Activated T-helper 1 cell treated with anti-CD3 and anti-CD28 coated beads, Interleukin-12 subunit alpha, Interleukin-12 subunit beta, Interleukin-2, Interleukin-4 antibody, amounts not matched to agents 30 ng/mL and 10 ng/mL and 1 ng/mL, durations not matched to agents 14 hours and 24 hours and 36 hours (primary cell): Measurements from ENCODE around the gene PLCD1. TPM values are rescaled to one million over a fixed set of nuclear protein-coding genes. Genes with fewer than 3 reads are reported as not detected.
A peak's percentile ranks its signal among the peaks of the same experiment; 100 is the strongest.

Source experiments
- DNase-seq: peaks from one replicate; pipeline ENCODE4 v3.0.0; 2021; ENCODE audit warnings: low spot score
- H3K27ac Mint-ChIP-seq: one replicate; pipeline ENCODE4 v1.8.0; 2021; ENCODE audit warnings: mild to moderate bottlenecking, mixed read lengths
- H3K27me3 Mint-ChIP-seq: one replicate; pipeline ENCODE4 v1.8.0; 2022; ENCODE audit warnings: mild to moderate bottlenecking, moderate library complexity, mixed read lengths; ENCODE audit not compliant: insufficient read depth
- H3K36me3 Mint-ChIP-seq: one replicate; pipeline ENCODE4 v1.8.0; 2021; ENCODE audit warnings: low read depth, mixed read lengths
- H3K4me1 Mint-ChIP-seq: one replicate; pipeline ENCODE4 v1.8.0; 2021; ENCODE audit warnings: low read depth, mixed read lengths
- H3K4me3 Mint-ChIP-seq: one replicate; pipeline ENCODE4 v1.8.0; 2021; ENCODE audit warnings: mild to moderate bottlenecking, moderate library complexity, mixed read lengths
- H3K9me3 Mint-ChIP-seq: one replicate; pipeline ENCODE4 v1.8.0; 2021; ENCODE audit warnings: mixed read lengths
- intact Hi-C: fragments of 100-400 bp; cut with micrococcal nuclease; formaldehyde crosslinking; loops from one replicate; pipeline ENCODE4 v1.15.1; 2024
- total RNA-seq: library from RNA; stranded (reverse); gene quantifications from 2 replicates; pipeline ENCODE4 v1.2.3, GENCODE V29; 2022

The PLCD1 gene
- total RNA-seq, 1 donor from 2014 or later = 4.3 TPM

- Mint-ChIP-seq H3K9me3 (peaks cover 4% of the 10 kb centered on the region), H3K27ac (no peak overlapping the region), H3K27me3 (no peaks in the 10 kb centered on the region)
Observed at GRCh38 chr3:38020342-38020726, 9.1 kb downstream of the PLCD1 start.

GRCh38 chr3:38019658-38020341 is 9.6 kb downstream of the PLCD1 start:
- no peak for DNase-seq
- Mint-ChIP-seq H3K4me1 (peaks cover 33% of the 10 kb centered on the region), H3K27me3 (no peaks in the 10 kb centered on the region), H3K9me3 (peaks cover 4% of the 10 kb centered on the region), H3K4me3 (no peak overlapping the region), H3K36me3 (peaks cover 22% of the 10 kb centered on the region), H3K27ac (no peak overlapping the region)
- intact Hi-C loops = no loop called here

More at GRCh38 chr3:38020342-38020726, 9.1 kb downstream of the PLCD1 start:
- intact Hi-C loops = no loop called here
- Mint-ChIP-seq H3K4me3 (no peak overlapping the region), H3K4me1 (peaks cover 35% of the 10 kb centered on the region), H3K36me3 (peaks cover 17% of the 10 kb centered on the region)
- DNase-seq = no peak

GRCh38 chr3:38018296-38019266 is 10.9 kb downstream of the PLCD1 start:
- Mint-ChIP-seq H3K27me3 (no peaks in the 10 kb centered on the region), H3K4me3 (no peak overlapping the region), H3K9me3 (peaks cover 4% of the 10 kb centered on the region), H3K36me3 (peaks cover 24% of the 10 kb centered on the region), H3K4me1 (peaks cover 23% of the 10 kb centered on the region), H3K27ac (no peak overlapping the region)
- DNase-seq = no peak
- intact Hi-C loops = no loop called here

GRCh38 chr3:38017445-38018295 is 11.8 kb downstream of the PLCD1 start:
- H3K9me3 Mint-ChIP-seq = peaks cover 4% of the 10 kb centered on the region
- peaks cover 24% of the 10 kb centered on the region for H3K36me3 Mint-ChIP-seq
- peaks cover 14% of the 10 kb centered on the region for H3K4me1 Mint-ChIP-seq
- intact Hi-C loops = no loop called here
- no peak for DNase-seq
- no peak overlapping the region for H3K27ac Mint-ChIP-seq
- no peak overlapping the region for H3K4me3 Mint-ChIP-seq
- no peaks in the 10 kb centered on the region for H3K27me3 Mint-ChIP-seq

- DNase-seq = no peak
- peak overlapping the region; percentile 31 for H3K27ac Mint-ChIP-seq
- intact Hi-C loops = no loop called here
- peaks cover 8% of the 10 kb centered on the region for H3K4me1 Mint-ChIP-seq
- H3K4me3 Mint-ChIP-seq = no peak overlapping the region
- H3K9me3 Mint-ChIP-seq = peaks cover 4% of the 10 kb centered on the region
- H3K36me3 Mint-ChIP-seq = peaks cover 24% of the 10 kb centered on the region
- no peaks in the 10 kb centered on the region for H3K27me3 Mint-ChIP-seq
Observed at GRCh38 chr3:38016847-38017444, 12.5 kb downstream of the PLCD1 start.

- Mint-ChIP-seq H3K27ac (peak overlapping the region; percentile 31), H3K27me3 (no peaks in the 10 kb centered on the region), H3K9me3 (peaks cover 4% of the 10 kb centered on the region), H3K36me3 (peaks cover 24% of the 10 kb centered on the region), H3K4me1 (peaks cover 2% of the 10 kb centered on the region), H3K4me3 (no peak overlapping the region)
- DNase-seq = no peak
- intact Hi-C loops = no loop called here
Observed at GRCh38 chr3:38016410-38016809, 13.0 kb downstream of the PLCD1 start.

- Mint-ChIP-seq H3K36me3 (peaks cover 24% of the 10 kb centered on the region), H3K4me3 (no peak overlapping the region), H3K4me1 (no peaks in the 10 kb centered on the region), H3K27ac (no peak overlapping the region), H3K9me3 (peaks cover 4% of the 10 kb centered on the region), H3K27me3 (no peaks in the 10 kb centered on the region)
- intact Hi-C loops = no loop called here
- no peak for DNase-seq
Observed at GRCh38 chr3:38015984-38016383, 13.5 kb downstream of the PLCD1 start.

GRCh38 chr3:38015485-38015884 is 14.0 kb downstream of the PLCD1 start:
- peaks cover 24% of the 10 kb centered on the region for H3K36me3 Mint-ChIP-seq
- DNase-seq = no peak
- no peaks in the 10 kb centered on the region for H3K4me1 Mint-ChIP-seq
- H3K9me3 Mint-ChIP-seq = peaks cover 4% of the 10 kb centered on the region
- no peak overlapping the region for H3K4me3 Mint-ChIP-seq
- no peak overlapping the region for H3K27ac Mint-ChIP-seq
- H3K27me3 Mint-ChIP-seq = no peaks in the 10 kb centered on the region
- intact Hi-C loops = no loop called here

GRCh38 chr3:38011111-38011510 is 18.3 kb downstream of the PLCD1 start:
- peaks cover 13% of the 10 kb centered on the region for H3K36me3 Mint-ChIP-seq
- no peaks in the 10 kb centered on the region for H3K9me3 Mint-ChIP-seq
- H3K4me3 Mint-ChIP-seq = no peak overlapping the region
- no peaks in the 10 kb centered on the region for H3K4me1 Mint-ChIP-seq
- no peak overlapping the region for H3K27ac Mint-ChIP-seq
- no peak for DNase-seq
- no peaks in the 10 kb centered on the region for H3K27me3 Mint-ChIP-seq
- intact Hi-C loops = no loop called here

- Mint-ChIP-seq H3K4me3 (no peak overlapping the region), H3K27ac (no peak overlapping the region)
- intact Hi-C loops = no loop called here
Observed at GRCh38 chr3:38009807-38010591, 19.4 kb downstream of the PLCD1 start.

GRCh38 chr3:38008971-38009580 is 20.4 kb downstream of the PLCD1 start:
- H3K4me3 Mint-ChIP-seq = no peak overlapping the region
- DNase-seq = no peak
- H3K27ac Mint-ChIP-seq = no peak overlapping the region
- H3K9me3 Mint-ChIP-seq = no peaks in the 10 kb centered on the region
- H3K4me1 Mint-ChIP-seq = peaks cover 10% of the 10 kb centered on the region
- peaks cover 8% of the 10 kb centered on the region for H3K36me3 Mint-ChIP-seq
- no peaks in the 10 kb centered on the region for H3K27me3 Mint-ChIP-seq
- intact Hi-C loops = no loop called here

More at GRCh38 chr3:38009807-38010591, 19.4 kb downstream of the PLCD1 start:
- peaks cover 5% of the 10 kb centered on the region for H3K36me3 Mint-ChIP-seq
- H3K27me3 Mint-ChIP-seq = no peaks in the 10 kb centered on the region
- H3K9me3 Mint-ChIP-seq = no peaks in the 10 kb centered on the region
- DNase-seq = no peak
- H3K4me1 Mint-ChIP-seq = peaks cover 1% of the 10 kb centered on the region
